ENCODE measurements around the gene PPP3CA. TPM values are rescaled to one million over a fixed set of nuclear protein-coding genes. Genes with fewer than 3 reads are reported as not detected.

Gene PPP3CA
- total RNA-seq, 2 donors from 2014 or later: 71.3 to 142 TPM

DNA sequence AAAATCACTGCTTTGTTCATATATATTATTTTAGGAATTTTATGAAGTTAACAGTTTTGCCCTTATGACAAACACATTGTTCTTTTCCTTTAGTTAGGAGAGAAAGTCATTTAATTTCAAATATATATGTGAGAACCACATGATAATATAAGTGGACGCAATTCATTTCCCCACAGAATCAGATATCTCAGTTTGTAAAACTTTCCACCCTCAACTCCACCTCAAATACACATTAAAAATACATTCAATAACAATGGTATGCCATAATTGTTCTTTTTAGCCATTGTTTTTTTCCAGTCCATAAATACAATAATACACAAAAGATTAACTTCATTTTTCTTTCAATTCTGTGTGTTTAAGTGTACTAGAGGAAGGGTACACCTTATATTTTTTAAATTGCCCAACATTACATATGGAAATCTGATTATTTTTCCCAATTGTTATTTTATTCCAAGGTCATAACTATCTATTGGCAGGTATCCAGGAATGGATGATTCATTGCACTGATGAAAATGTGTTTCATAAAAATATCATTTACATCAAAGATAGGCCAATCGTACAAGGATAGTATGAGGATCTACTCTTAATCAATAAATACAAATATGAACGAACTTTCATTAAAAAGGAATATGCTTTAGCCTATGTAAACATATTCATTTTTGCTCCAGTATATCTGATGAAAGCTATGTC is 125.0 kb downstream of the PPP3CA start:
- no peak for TF ChIP-seq POLR2A (IDR thresholded peaks at IDR 0.05)
- TF ChIP-seq, protein P1, sequence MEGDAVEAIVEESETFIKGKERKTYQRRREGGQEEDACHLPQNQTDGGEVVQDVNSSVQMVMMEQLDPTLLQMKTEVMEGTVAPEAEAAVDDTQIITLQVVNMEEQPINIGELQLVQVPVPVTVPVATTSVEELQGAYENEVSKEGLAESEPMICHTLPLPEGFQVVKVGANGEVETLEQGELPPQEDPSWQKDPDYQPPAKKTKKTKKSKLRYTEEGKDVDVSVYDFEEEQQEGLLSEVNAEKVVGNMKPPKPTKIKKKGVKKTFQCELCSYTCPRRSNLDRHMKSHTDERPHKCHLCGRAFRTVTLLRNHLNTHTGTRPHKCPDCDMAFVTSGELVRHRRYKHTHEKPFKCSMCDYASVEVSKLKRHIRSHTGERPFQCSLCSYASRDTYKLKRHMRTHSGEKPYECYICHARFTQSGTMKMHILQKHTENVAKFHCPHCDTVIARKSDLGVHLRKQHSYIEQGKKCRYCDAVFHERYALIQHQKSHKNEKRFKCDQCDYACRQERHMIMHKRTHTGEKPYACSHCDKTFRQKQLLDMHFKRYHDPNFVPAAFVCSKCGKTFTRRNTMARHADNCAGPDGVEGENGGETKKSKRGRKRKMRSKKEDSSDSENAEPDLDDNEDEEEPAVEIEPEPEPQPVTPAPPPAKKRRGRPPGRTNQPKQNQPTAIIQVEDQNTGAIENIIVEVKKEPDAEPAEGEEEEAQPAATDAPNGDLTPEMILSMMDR (IDR thresholded peaks at IDR 0.05): no peak
- no peak for TF ChIP-seq POLR2AphosphoS5 (IDR thresholded peaks at IDR 0.05)
- no peak for DNase-seq (ENCODE audit: low spot score)
- H3K36me3 ChIP-seq: no peaks in the 10 kb centered on the region
- no peaks in the 10 kb centered on the region for H3K4me1 ChIP-seq (replicated peaks)
- no peak overlapping the region for H3K4me3 ChIP-seq
- no peaks in the 10 kb centered on the region for H3K27me3 ChIP-seq (replicated peaks; ENCODE audit: insufficient read depth)
- no peaks in the 10 kb centered on the region for H3K9me3 ChIP-seq
- H3K27ac ChIP-seq: no peak overlapping the region
- WGBS: 74% methylated on average over 3 of the region's 3 CpGs
- intact Hi-C loops (cut with DNase I): no loop called here

DNA sequence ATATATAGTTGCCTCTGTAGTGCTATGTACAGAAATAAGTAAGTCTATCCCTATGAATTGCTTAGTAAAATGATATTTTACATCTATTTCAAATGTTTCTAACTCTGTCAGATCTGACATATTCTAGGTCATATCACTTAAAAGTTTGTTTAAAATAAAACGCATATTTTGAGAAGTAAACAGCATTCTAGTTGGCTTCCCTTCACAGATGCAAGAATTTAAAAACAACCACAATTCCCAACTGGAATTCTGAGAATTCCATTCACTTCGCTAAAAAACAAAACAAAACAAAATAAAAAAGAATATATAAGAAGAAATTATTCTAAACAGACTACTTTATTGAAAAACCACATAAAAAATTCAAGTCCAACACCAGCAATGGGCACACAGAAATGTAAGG is 126.0 kb downstream of the PPP3CA start:
- Histone ChIP-seq H3K4me3 (no peak overlapping the region), H3K27me3 (replicated peaks; ENCODE audit: insufficient read depth) (no peaks in the 10 kb centered on the region), H3K9me3 (no peaks in the 10 kb centered on the region), H3K4me1 (replicated peaks) (no peaks in the 10 kb centered on the region), H3K27ac (no peak overlapping the region), H3K36me3 (no peaks in the 10 kb centered on the region)
- intact Hi-C loops (cut with DNase I): no loop called here
- DNase-seq (ENCODE audit: low spot score): no peak
- WGBS: 74% methylated on average over 2 of the region's 2 CpGs
- TF ChIP-seq POLR2A (IDR thresholded peaks at IDR 0.05): no peak
- TF ChIP-seq, protein P1 (IDR thresholded peaks at IDR 0.05): no peak
- no peak for TF ChIP-seq POLR2AphosphoS5 (IDR thresholded peaks at IDR 0.05)

DNA sequence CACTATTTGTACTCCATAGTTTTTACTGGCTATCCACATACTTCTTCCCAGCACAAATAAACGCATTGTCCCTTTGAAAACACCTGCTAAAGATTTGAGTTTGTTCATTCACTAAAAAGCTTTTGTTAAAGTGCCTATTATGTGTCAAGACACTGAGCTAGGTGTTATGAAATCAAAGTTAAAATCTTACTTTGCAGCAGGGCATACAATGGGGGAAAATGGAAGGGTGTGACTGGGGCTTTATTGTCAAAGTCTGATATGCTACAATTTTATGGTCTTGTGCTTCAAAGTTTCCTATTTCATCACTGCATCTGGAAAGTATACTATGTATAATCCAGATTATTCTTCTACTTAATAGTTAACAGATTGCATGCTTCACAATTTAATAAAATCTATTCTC is 128.4 kb downstream of the PPP3CA start:
- intact Hi-C loops (cut with DNase I): loop anchor here (10.0 kb wide), 1 partner anchor 126 kb away; the partner anchor contains the start of gene PPP3CA
- Histone ChIP-seq H3K4me3 (no peak overlapping the region), H3K27me3 (replicated peaks; ENCODE audit: insufficient read depth) (no peaks in the 10 kb centered on the region), H3K9me3 (no peaks in the 10 kb centered on the region), H3K27ac (no peak overlapping the region), H3K36me3 (no peaks in the 10 kb centered on the region), H3K4me1 (replicated peaks) (no peaks in the 10 kb centered on the region)
- TF ChIP-seq, protein P1 (IDR thresholded peaks at IDR 0.05): no peak
- 65% methylated on average over 1 of the region's 1 CpG for WGBS
- no peak for DNase-seq (ENCODE audit: low spot score)

DNA sequence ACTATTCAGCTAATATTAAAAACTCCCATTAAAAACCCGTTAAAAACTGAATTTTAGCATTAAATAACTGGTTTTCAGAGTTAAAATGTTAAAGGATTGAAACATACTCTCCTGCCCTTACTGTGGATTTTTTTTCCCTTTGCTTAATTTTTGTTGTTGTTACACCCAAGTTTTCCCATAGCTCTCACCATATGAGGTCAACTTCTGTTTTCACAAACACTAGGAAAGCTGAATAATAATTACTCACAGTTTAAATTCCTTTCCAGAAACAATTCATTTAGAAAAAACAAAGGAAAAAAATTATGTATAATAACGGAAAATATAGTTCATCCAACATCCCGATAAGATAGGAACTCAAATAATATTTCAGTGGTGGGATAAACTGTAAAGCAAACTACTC is 129.0 kb downstream of the PPP3CA start:
- Histone ChIP-seq H3K9me3 (no peaks in the 10 kb centered on the region), H3K4me3 (no peak overlapping the region), H3K27ac (no peak overlapping the region), H3K27me3 (replicated peaks; ENCODE audit: insufficient read depth) (no peaks in the 10 kb centered on the region), H3K4me1 (replicated peaks) (no peaks in the 10 kb centered on the region), H3K36me3 (no peaks in the 10 kb centered on the region)
- WGBS: 82% methylated on average over 3 of the region's 3 CpGs
- intact Hi-C loops (cut with DNase I): loop anchor here (10.0 kb wide), 1 partner anchor 126 kb away; the partner anchor contains the start of gene PPP3CA
- TF ChIP-seq POLR2A (IDR thresholded peaks at IDR 0.05) (no peak), POLR2AphosphoS5 (IDR thresholded peaks at IDR 0.05) (no peak)
- TF ChIP-seq, protein P1 (IDR thresholded peaks at IDR 0.05): no peak
- no peak for DNase-seq (ENCODE audit: low spot score)
